ENCODE results near the gene HECTD3.
"Not testable (repeated sequence)": the region's sequence is repeated elsewhere in the genome, so short reads cannot be mapped to it uniquely, and the experiment has no call there.

The HECTD3 gene

GRCh38 chr1:44988531-44989156 is 22.5 kb downstream of the HECTD3 start:
- no peak for DNase-seq (ENCODE audit: low read depth)

GRCh38 chr1:44985747-44986359 is 25.3 kb downstream of the HECTD3 start:
- DNase-seq (ENCODE audit: low read depth): no peak

- not testable (repeated sequence) for DNase-seq (ENCODE audit: low read depth)
Measured at GRCh38 chr1:44977372-44977771, 33.8 kb downstream of the HECTD3 start.

- DNase-seq (ENCODE audit: low read depth): no peak
Measured at GRCh38 chr1:44976252-44976651, 34.9 kb downstream of the HECTD3 start.

GRCh38 chr1:44973645-44974044 is 37.5 kb downstream of the HECTD3 start:
- no peak for DNase-seq (ENCODE audit: low read depth)

GRCh38 chr1:44970317-44970716 is 40.8 kb downstream of the HECTD3 start:
- DNase-seq (ENCODE audit: low read depth): no peak

GRCh38 chr1:44964396-44964795 is 46.7 kb downstream of the HECTD3 start:
- no peak for DNase-seq (ENCODE audit: low read depth)

- no peak for DNase-seq (ENCODE audit: low read depth)
Measured at GRCh38 chr1:44962729-44963128, 48.4 kb downstream of the HECTD3 start.

GRCh38 chr1:44962022-44962421 is 49.1 kb downstream of the HECTD3 start:
- DNase-seq (ENCODE audit: low read depth): not testable (repeated sequence)

GRCh38 chr1:44957566-44957965 is 53.6 kb downstream of the HECTD3 start:
- peak; percentile 30 for DNase-seq (ENCODE audit: low read depth)

GRCh38 chr1:44956077-44956476 is 55.0 kb downstream of the HECTD3 start:
- DNase-seq (ENCODE audit: low read depth): not testable (repeated sequence)
